Lower lobe of right lung (tissue), 2 donors: ENCODE measurements around the gene NPAS2. TPM values are rescaled to one million over a fixed set of nuclear protein-coding genes. Genes with fewer than 3 reads are reported as not detected.

ENCODE experiments used
- ATAC-seq, 2 donors: fragments of 200-7000 bp; cut with Tn5 transposase; one replicate each; pipeline ENCODE4 v1.9.1; 2020 to 2022; ENCODE audit warnings: mild to moderate bottlenecking in 2 of 2, moderate library complexity in 2 of 2
- DNase-seq: peaks from one replicate; pipeline ENCODE4 v3.0.0-alpha.2; 2020
- H3K27ac ChIP-seq: fragments of 200-600 bp; one replicate; pipeline ENCODE4 v1.8.0; 2022
- H3K27me3 ChIP-seq: fragments of 200-600 bp; one replicate; pipeline ENCODE4 v1.8.0; 2022; ENCODE audit warnings: low read depth
- H3K36me3 ChIP-seq: fragments of 200-600 bp; one replicate; pipeline ENCODE4 v1.8.0; 2022; ENCODE audit warnings: mild to moderate bottlenecking
- H3K4me1 ChIP-seq: fragments of 200-600 bp; one replicate; pipeline ENCODE4 v1.8.0; 2022
- H3K4me3 ChIP-seq: fragments of 200-600 bp; one replicate; pipeline ENCODE4 v1.8.0; 2022; ENCODE audit warnings: mild to moderate bottlenecking
- H3K9me3 ChIP-seq: fragments of 200-600 bp; one replicate; pipeline ENCODE4 v1.8.0; 2022
- CTCF ChIP-seq: fragments of 200-600 bp; IDR thresholded peaks from one replicate; pipeline ENCODE4 v1.8.0; 2022; ENCODE audit warnings: antibody characterized with exemption, mild to moderate bottlenecking
- intact Hi-C: fragments of 100-400 bp; cut with DNase I; formaldehyde crosslinking; loops from one replicate; pipeline ENCODE4 v1.11.0; 2022
- total RNA-seq: library from RNA; stranded (reverse); fragmentation: NEBNext Ultra II Directional; extraction: Animal tissue kit (Norgen Biotek cat#: 25700); gene quantifications from one replicate; pipeline ENCODE4 v1.2.1, GENCODE V29; 2021
- donor health status: DM: no; HTN: yes; CAD: no; lungs with severe emphysema.

NPAS2 gene
- total RNA-seq, 1 donor from 2014 or later = 10.1 TPM

- intact Hi-C loops = no loop called here
- Histone ChIP-seq H3K27ac (no peak overlapping the region), H3K4me3 (no peak overlapping the region), H3K4me1 (no peaks in the 10 kb centered on the region), H3K9me3 (no peaks in the 10 kb centered on the region), H3K27me3 (no peaks in the 10 kb centered on the region), H3K36me3 (no peaks in the 10 kb centered on the region)
- no peak for TF ChIP-seq CTCF
- DNase-seq = no peak
- ATAC-seq = no peak
These were observed 41.1 kb upstream of the NPAS2 start for GRCh38 chr2:100778637-100779450.

- intact Hi-C loops = no loop called here
- H3K27me3 ChIP-seq = no peaks in the 10 kb centered on the region
- H3K4me1 ChIP-seq = no peaks in the 10 kb centered on the region
- ATAC-seq = no peak
- H3K9me3 ChIP-seq = no peaks in the 10 kb centered on the region
- H3K4me3 ChIP-seq = no peak overlapping the region
- no peak for TF ChIP-seq CTCF
- H3K36me3 ChIP-seq = no peaks in the 10 kb centered on the region
- no peak for DNase-seq
- no peak overlapping the region for H3K27ac ChIP-seq
These were observed 40.1 kb upstream of the NPAS2 start for GRCh38 chr2:100779908-100780202.

- Histone ChIP-seq H3K4me1 (no peaks in the 10 kb centered on the region), H3K27ac (no peak overlapping the region), H3K27me3 (no peaks in the 10 kb centered on the region), H3K4me3 (no peak overlapping the region), H3K36me3 (no peaks in the 10 kb centered on the region), H3K9me3 (no peaks in the 10 kb centered on the region)
- ATAC-seq (peak; percentile 47 to 72), DNase-seq (no peak)
- intact Hi-C loops = no loop called here
- no peak for TF ChIP-seq CTCF
These were observed 39.5 kb upstream of the NPAS2 start for GRCh38 chr2:100780203-100781008.

GRCh38 chr2:100781009-100781325 is 39.0 kb upstream of the NPAS2 start:
- no peaks in the 10 kb centered on the region for H3K36me3 ChIP-seq
- no peak overlapping the region for H3K27ac ChIP-seq
- TF ChIP-seq CTCF = no peak
- intact Hi-C loops = no loop called here
- no peaks in the 10 kb centered on the region for H3K27me3 ChIP-seq
- H3K9me3 ChIP-seq = no peaks in the 10 kb centered on the region
- H3K4me3 ChIP-seq = no peak overlapping the region
- no peaks in the 10 kb centered on the region for H3K4me1 ChIP-seq
- ATAC-seq = no peak
- DNase-seq = no peak

GRCh38 chr2:100781523-100782379 is 38.2 kb upstream of the NPAS2 start:
- intact Hi-C loops = no loop called here
- Histone ChIP-seq H3K4me1 (no peaks in the 10 kb centered on the region), H3K27me3 (no peaks in the 10 kb centered on the region), H3K27ac (no peak overlapping the region), H3K4me3 (no peak overlapping the region), H3K36me3 (no peaks in the 10 kb centered on the region), H3K9me3 (no peaks in the 10 kb centered on the region)
- no peak for DNase-seq
- TF ChIP-seq CTCF = no peak
- no peak for ATAC-seq
